HEK293T (cell line): ENCODE measurements around the gene TEX51.

Experiments
- ARNT ChIP-seq: fragments of 450-650 bp; IDR thresholded peaks from 2 replicates; pipeline ENCODE4 v1.6.1; 2017; ENCODE audit warnings: mild to moderate bottlenecking
- BHLHE40 ChIP-seq: fragments of 450-650 bp; IDR thresholded peaks from 2 replicates; pipeline ENCODE4 v1.6.1; 2016; ENCODE audit warnings: mild to moderate bottlenecking, moderate library complexity, borderline replicate concordance
- FOXK2 ChIP-seq: fragments of 450-650 bp; IDR thresholded peaks from 2 replicates; pipeline ENCODE4 v1.6.1; 2016; ENCODE audit warnings: mild to moderate bottlenecking
- SP1 ChIP-seq: fragments of 450-650 bp; IDR thresholded peaks from 2 replicates; pipeline ENCODE4 v1.6.1; 2017
- SUZ12 ChIP-seq: fragments of 450-650 bp; IDR thresholded peaks from 2 replicates; pipeline ENCODE4 v1.6.1; 2016; ENCODE audit warnings: mild to moderate bottlenecking

DNA sequence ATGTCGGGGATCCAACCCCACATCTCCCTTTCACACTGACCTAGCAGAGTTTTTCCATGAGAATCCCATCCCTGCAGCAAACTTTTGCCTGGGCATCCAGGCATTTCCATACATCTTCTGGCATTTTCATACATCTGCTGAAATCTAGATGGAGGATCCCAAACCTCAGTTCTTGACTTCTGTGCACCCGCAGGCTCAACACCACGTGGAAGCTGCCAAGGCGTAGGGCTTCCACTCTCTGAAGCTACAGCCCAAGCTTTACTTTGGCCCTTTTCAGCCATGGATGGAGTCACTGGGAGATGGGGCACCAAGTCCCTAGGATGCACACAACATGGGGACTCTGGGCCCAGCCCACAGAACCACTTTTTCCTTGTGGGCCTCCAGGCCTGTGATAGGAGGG lies 32.2 kb upstream of the TEX51 start:
- TF ChIP-seq BHLHE40: no peak
- TF ChIP-seq SP1: no peak
- no peak for TF ChIP-seq SUZ12
- no peak for TF ChIP-seq ARNT
- TF ChIP-seq FOXK2: no peak
